NT2/D1 (cell line): Measurements from ENCODE around the gene TRAF6.

Experiments used
- YY1 ChIP-seq: IDR thresholded peaks from 2 replicates; pipeline ENCODE4 v1.6.1; 2011; ENCODE audit not compliant: insufficient read length, insufficient read depth
- ZNF274 ChIP-seq: IDR thresholded peaks from 2 replicates; pipeline ENCODE4 v1.6.1; 2011; ENCODE audit warnings: mild to moderate bottlenecking, low read depth, low read length

DNA sequence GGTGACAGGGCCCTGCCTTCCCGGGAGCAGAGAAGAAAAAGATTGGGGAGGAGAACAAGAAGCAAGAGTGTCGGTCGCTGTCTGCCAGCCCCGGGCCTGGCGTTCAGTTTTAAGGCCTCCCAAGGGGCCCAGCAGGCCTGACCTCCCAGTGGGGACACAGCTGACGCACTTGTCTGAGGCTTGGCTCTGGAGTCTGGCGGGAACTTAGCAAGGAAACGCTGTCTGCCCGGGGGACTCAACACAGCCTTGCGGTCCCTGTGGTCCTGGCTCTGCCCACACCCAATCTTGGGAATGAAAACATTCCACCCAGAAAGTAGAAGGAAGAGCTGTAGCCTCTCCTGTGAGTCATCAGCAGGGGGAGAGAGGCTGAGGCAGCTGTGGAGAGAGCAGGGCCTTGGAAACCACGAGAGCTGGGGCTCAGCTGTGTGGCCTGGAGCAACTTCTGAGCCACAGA is 54.4 kb downstream of the TRAF6 start:
- TF ChIP-seq YY1 (no peak), ZNF274 (no peak)
